GM23338 (cell line): ENCODE measurements around the gene EVA1B.

Source experiments
- CREB1 ChIP-seq: fragments of 250-450 bp; sonication (Bioruptor Pico); IDR thresholded peaks from 2 replicates; pipeline ENCODE4 v1.5.0; 2020; ENCODE audit warnings: low read depth, mild to moderate bottlenecking, moderate library complexity
- EZH2 ChIP-seq: fragments of 200-600 bp; sonication (generic); IDR thresholded peaks from one replicate; pipeline ENCODE4 v1.8.0; 2017; ENCODE audit warnings: antibody characterized with exemption, mild to moderate bottlenecking, low read depth; ENCODE audit not compliant: unreplicated experiment
- EZH2phosphoT487 ChIP-seq: fragments of 200-600 bp; sonication (generic); IDR thresholded peaks from one replicate; pipeline ENCODE4 v1.8.1; 2018; ENCODE audit warnings: antibody characterized with exemption; ENCODE audit not compliant: unreplicated experiment
- JUNB ChIP-seq: IDR thresholded peaks from one replicate; pipeline ENCODE4 v1.6.1; 2016; ENCODE audit warnings: antibody characterized with exemption; ENCODE audit not compliant: unreplicated experiment
- POLR2AphosphoS5 ChIP-seq: IDR thresholded peaks from 2 replicates; pipeline ENCODE4 v1.6.1; 2016; ENCODE audit warnings: antibody characterized with exemption, low read depth
- ZNF114 ChIP-seq: fragments of 250-450 bp; sonication (Bioruptor Pico); IDR thresholded peaks from 2 replicates; pipeline ENCODE4 v1.5.0; 2020; ENCODE audit warnings: mild to moderate bottlenecking, moderate library complexity
- ZNF331 ChIP-seq: fragments of 250-450 bp; sonication (Bioruptor Pico); IDR thresholded peaks from 2 replicates; pipeline ENCODE4 v1.5.0; 2020; ENCODE audit warnings: low read depth, mild to moderate bottlenecking, moderate library complexity
- TF ChIP-seq, protein P1 (sequence below), 2 experiments: fragments of 200-600 bp in 1 of 2; sonication (generic) in 1 of 2; conservative IDR thresholded peaks; 2 replicates each; pipeline versions ENCODE4 v1.5.1 to v1.6.1; 2016 to 2017; ENCODE audit warnings: antibody characterized with exemption in 2 of 2, low read depth in 2 of 2, mild to moderate bottlenecking in 2 of 2, moderate library complexity in 1 of 2
- TF ChIP-seq, protein P2 (sequence below): IDR thresholded peaks from one replicate; pipeline ENCODE4 v1.6.1; 2018; ENCODE audit warnings: antibody characterized with exemption; ENCODE audit not compliant: unreplicated experiment
- TF ChIP-seq, protein P3 (sequence below): IDR thresholded peaks from 2 replicates; pipeline ENCODE4 v1.6.1; 2016; ENCODE audit warnings: antibody characterized with exemption
- TF ChIP-seq, protein P4 (sequence below): fragments of 250-450 bp; sonication (Bioruptor Pico); IDR thresholded peaks from 2 replicates; pipeline ENCODE4 v1.5.0; 2020; ENCODE audit warnings: mild to moderate bottlenecking, moderate library complexity

DNA sequence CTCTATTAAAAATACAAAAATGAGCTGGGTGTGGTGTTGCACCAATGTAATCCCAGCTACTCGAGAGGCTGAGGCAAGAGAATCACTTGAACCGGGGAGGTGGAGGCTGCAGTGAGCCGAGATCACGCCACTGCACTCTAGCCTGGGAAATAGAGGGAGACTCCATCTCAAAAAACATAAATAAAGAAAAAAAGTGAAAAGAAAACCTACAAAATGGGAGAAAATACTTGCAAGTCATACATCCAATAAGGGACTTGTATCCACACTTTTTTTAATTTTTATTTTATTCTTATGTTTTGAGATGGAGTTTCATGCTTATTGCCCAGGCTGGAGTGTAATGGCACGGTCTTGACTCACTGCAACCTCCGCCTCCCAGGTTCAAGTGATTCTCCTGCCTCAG lies 46.8 kb downstream of the EVA1B start:
- TF ChIP-seq, protein P1, sequence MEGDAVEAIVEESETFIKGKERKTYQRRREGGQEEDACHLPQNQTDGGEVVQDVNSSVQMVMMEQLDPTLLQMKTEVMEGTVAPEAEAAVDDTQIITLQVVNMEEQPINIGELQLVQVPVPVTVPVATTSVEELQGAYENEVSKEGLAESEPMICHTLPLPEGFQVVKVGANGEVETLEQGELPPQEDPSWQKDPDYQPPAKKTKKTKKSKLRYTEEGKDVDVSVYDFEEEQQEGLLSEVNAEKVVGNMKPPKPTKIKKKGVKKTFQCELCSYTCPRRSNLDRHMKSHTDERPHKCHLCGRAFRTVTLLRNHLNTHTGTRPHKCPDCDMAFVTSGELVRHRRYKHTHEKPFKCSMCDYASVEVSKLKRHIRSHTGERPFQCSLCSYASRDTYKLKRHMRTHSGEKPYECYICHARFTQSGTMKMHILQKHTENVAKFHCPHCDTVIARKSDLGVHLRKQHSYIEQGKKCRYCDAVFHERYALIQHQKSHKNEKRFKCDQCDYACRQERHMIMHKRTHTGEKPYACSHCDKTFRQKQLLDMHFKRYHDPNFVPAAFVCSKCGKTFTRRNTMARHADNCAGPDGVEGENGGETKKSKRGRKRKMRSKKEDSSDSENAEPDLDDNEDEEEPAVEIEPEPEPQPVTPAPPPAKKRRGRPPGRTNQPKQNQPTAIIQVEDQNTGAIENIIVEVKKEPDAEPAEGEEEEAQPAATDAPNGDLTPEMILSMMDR (conservative IDR thresholded peaks at IDR 0.05; ENCODE audit: low read depth in 2 of 2): no peak
- TF ChIP-seq, protein P2, sequence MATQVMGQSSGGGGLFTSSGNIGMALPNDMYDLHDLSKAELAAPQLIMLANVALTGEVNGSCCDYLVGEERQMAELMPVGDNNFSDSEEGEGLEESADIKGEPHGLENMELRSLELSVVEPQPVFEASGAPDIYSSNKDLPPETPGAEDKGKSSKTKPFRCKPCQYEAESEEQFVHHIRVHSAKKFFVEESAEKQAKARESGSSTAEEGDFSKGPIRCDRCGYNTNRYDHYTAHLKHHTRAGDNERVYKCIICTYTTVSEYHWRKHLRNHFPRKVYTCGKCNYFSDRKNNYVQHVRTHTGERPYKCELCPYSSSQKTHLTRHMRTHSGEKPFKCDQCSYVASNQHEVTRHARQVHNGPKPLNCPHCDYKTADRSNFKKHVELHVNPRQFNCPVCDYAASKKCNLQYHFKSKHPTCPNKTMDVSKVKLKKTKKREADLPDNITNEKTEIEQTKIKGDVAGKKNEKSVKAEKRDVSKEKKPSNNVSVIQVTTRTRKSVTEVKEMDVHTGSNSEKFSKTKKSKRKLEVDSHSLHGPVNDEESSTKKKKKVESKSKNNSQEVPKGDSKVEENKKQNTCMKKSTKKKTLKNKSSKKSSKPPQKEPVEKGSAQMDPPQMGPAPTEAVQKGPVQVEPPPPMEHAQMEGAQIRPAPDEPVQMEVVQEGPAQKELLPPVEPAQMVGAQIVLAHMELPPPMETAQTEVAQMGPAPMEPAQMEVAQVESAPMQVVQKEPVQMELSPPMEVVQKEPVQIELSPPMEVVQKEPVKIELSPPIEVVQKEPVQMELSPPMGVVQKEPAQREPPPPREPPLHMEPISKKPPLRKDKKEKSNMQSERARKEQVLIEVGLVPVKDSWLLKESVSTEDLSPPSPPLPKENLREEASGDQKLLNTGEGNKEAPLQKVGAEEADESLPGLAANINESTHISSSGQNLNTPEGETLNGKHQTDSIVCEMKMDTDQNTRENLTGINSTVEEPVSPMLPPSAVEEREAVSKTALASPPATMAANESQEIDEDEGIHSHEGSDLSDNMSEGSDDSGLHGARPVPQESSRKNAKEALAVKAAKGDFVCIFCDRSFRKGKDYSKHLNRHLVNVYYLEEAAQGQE: no peak
- no peak for TF ChIP-seq POLR2AphosphoS5
- TF ChIP-seq EZH2: no peak
- TF ChIP-seq JUNB: no peak
- TF ChIP-seq EZH2phosphoT487: no peak
- TF ChIP-seq, protein P3, sequence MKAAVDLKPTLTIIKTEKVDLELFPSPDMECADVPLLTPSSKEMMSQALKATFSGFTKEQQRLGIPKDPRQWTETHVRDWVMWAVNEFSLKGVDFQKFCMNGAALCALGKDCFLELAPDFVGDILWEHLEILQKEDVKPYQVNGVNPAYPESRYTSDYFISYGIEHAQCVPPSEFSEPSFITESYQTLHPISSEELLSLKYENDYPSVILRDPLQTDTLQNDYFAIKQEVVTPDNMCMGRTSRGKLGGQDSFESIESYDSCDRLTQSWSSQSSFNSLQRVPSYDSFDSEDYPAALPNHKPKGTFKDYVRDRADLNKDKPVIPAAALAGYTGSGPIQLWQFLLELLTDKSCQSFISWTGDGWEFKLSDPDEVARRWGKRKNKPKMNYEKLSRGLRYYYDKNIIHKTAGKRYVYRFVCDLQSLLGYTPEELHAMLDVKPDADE: no peak
- TF ChIP-seq CREB1 (CRISPR knock-in tag): no peak
- no peak for TF ChIP-seq ZNF331 (CRISPR knock-in tag)
- TF ChIP-seq, protein P4, sequence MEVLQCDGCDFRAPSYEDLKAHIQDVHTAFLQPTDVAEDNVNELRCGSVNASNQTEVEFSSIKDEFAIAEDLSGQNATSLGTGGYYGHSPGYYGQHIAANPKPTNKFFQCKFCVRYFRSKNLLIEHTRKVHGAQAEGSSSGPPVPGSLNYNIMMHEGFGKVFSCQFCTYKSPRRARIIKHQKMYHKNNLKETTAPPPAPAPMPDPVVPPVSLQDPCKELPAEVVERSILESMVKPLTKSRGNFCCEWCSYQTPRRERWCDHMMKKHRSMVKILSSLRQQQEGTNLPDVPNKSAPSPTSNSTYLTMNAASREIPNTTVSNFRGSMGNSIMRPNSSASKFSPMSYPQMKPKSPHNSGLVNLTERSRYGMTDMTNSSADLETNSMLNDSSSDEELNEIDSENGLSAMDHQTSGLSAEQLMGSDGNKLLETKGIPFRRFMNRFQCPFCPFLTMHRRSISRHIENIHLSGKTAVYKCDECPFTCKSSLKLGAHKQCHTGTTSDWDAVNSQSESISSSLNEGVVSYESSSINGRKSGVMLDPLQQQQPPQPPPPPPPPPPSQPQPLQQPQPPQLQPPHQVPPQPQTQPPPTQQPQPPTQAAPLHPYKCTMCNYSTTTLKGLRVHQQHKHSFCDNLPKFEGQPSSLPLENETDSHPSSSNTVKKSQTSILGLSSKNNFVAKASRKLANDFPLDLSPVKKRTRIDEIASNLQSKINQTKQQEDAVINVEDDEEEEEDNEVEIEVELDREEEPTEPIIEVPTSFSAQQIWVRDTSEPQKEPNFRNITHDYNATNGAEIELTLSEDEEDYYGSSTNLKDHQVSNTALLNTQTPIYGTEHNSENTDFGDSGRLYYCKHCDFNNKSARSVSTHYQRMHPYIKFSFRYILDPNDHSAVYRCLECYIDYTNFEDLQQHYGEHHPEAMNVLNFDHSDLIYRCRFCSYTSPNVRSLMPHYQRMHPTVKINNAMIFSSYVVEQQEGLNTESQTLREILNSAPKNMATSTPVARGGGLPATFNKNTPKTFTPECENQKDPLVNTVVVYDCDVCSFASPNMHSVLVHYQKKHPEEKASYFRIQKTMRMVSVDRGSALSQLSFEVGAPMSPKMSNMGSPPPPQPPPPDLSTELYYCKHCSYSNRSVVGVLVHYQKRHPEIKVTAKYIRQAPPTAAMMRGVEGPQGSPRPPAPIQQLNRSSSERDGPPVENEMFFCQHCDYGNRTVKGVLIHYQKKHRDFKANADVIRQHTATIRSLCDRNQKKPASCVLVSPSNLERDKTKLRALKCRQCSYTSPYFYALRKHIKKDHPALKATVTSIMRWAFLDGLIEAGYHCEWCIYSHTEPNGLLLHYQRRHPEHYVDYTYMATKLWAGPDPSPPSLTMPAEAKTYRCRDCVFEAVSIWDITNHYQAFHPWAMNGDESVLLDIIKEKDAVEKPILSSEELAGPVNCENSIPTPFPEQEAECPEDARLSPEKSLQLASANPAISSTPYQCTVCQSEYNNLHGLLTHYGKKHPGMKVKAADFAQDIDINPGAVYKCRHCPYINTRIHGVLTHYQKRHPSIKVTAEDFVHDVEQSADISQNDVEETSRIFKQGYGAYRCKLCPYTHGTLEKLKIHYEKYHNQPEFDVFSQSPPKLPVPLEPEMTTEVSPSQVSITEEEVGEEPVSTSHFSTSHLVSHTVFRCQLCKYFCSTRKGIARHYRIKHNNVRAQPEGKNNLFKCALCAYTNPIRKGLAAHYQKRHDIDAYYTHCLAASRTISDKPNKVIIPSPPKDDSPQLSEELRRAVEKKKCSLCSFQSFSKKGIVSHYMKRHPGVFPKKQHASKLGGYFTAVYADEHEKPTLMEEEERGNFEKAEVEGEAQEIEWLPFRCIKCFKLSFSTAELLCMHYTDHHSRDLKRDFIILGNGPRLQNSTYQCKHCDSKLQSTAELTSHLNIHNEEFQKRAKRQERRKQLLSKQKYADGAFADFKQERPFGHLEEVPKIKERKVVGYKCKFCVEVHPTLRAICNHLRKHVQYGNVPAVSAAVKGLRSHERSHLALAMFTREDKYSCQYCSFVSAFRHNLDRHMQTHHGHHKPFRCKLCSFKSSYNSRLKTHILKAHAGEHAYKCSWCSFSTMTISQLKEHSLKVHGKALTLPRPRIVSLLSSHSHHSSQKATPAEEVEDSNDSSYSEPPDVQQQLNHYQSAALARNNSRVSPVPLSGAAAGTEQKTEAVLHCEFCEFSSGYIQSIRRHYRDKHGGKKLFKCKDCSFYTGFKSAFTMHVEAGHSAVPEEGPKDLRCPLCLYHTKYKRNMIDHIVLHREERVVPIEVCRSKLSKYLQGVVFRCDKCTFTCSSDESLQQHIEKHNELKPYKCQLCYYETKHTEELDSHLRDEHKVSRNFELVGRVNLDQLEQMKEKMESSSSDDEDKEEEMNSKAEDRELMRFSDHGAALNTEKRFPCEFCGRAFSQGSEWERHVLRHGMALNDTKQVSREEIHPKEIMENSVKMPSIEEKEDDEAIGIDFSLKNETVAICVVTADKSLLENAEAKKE (CRISPR knock-in tag): no peak
- TF ChIP-seq ZNF114: no peak
